NK-92 (cell line): Measurements from ENCODE around the gene KCTD19.

Experiments
- DNase-seq: peaks from one replicate; lab custom pipeline; 2025; ENCODE audit not compliant: unreplicated experiment; lab: John Stamatoyannopoulos, UW

Gene KCTD19

GRCh38 chr16:67244387-67245185 is 82.0 kb downstream of the KCTD19 start:
- DNase-seq: no peak

DNA sequence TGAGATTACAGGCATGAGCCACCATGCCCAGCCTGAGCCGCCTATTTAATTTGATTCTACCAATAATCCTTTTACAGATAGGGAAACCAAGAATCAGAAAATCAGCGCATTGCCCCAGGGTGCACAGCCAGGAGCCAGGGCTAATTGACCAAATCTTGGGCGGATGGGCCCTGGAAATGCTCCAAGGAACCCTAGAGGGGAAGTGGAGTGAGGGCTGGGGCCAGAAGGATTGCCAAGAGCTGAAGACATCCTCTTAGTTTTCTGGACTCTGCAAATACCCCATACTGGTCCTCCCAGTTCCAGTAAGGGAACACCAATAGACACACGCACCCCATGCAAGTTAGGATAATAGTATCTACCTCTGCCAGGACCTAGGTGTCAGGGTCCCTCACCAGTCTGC is 83.1 kb downstream of the KCTD19 start:
- DNase-seq: no peak

DNA sequence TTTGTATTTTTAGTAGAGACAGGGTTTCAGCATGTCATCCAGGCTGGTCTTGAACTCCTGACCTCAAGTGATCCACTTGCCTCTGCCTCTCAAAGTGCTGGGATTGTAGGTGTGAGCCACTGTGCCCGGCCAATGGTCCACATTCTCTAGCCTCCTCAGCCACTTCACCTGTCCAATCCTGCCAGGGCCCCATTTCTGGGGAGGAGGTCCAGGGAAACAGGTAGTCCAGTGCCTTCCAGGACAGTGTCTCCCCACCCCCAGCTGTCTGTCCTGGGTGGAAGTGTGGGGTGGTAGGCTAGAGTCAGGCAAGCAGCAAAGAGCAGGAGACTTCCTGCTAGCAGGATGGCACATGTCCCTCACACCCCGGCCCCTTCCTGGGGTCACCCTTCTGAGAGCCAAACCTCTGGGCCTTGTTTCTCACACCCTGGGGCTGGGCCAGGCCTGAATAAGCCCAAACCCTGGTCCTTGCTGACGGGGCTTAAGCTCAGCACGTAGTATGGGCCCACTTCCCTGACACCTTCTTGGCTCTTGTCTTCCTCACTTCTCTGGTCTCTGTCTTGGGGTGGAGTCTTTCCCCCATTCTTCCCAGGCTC is 84.3 kb downstream of the KCTD19 start:
- no peak for DNase-seq

DNA sequence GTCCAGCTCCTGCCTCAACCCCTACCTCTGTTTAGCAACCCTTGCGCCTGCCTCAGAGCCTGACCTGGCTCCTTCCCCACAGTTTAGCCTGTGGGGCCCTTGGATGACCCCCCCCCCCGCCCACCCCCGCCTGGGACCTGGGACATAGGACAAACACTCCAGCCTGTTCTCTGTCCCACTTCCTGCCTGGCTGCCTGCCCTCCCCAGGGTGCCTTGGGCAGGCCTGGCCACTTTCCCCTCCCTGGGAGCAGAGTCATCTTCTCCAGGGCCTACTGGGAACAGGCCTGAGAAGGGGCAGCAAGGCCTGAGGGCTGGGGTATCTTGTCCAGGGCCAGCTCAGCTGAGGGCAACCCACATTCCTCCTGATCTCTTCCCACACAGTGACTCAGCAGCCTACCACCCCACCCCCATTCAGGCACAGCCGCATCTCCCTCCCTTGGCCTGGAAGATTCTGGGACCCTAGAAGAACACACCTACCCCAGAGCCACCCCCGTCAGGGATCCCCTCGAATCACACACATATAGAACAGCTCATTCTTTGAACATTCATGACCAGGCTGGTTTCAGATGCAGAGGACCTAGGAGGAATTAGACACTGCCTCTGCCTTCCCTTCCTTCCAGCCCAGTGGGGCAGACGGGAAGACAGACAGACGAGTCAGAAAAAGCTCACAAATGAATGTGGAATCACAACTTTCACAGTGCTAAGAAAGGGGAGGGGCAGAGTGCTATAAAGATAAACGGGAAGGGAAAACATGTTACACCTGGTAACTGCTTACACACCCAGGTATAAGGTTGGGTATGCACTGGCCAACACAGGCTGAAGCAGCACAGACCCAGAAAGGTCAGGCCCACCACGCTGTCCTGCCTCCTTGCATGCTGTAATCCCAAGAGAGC is 85.3 kb downstream of the KCTD19 start:
- no peak for DNase-seq

DNA sequence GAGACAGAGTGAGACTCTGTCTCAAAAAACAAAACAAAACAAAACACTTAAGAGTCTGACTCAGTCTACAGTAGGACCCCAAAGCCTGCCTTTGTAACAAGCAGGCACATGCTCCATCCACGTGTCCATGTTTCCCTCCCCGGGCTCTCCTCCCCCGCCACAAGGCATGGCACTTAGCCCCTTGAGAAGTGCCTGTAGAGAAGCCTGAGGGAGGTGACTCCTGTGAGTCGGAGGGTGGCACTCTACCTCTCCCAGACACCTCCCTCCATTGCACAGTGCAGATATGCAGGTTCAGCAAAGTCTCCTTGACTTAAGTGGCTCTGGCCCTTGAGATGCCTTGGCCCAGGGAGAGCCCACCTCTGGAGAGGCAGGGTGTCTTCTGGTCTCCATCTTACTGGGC is 86.0 kb downstream of the KCTD19 start:
- no peak for DNase-seq
